Activated CD8-positive, alpha-beta T cell treated with anti-CD3 and anti-CD28 coated beads for 36 hours (primary cell): ENCODE measurements around the gene MPHOSPH9. TPM values are rescaled to one million over a fixed set of nuclear protein-coding genes. Genes with fewer than 3 reads are reported as not detected.
A peak's percentile ranks its signal among the peaks of the same experiment; 100 is the strongest.

ENCODE experiments used
- ATAC-seq: fragments of 200-7000 bp; cut with Tn5 transposase; one replicate; pipeline ENCODE4 v1.10.0; 2021; ENCODE audit warnings: mild to moderate bottlenecking, moderate library complexity
- CTCF ChIA-PET: fragments of 350-600 bp; sonication (Branson Sonifier 250); formaldehyde crosslinking; loops from one replicate; lab custom pipeline; 2021; ENCODE audit warnings: antibody characterized with exemption; lab: Charles Lee
- POLR2A ChIA-PET: fragments of 350-600 bp; sonication (Branson Sonifier 250); formaldehyde crosslinking; loops from one replicate; lab custom pipeline; 2021; ENCODE audit warnings: antibody characterized with exemption; lab: Charles Lee
- DNase-seq: peaks from one replicate; pipeline ENCODE4 v3.0.0-alpha.2; 2020
- H3K27ac Mint-ChIP-seq: one replicate; pipeline ENCODE4 v1.8.0; 2021; ENCODE audit warnings: mild to moderate bottlenecking, mixed read lengths
- H3K27me3 Mint-ChIP-seq: one replicate; pipeline ENCODE4 v1.8.0; 2021; ENCODE audit warnings: mixed read lengths
- H3K36me3 Mint-ChIP-seq: one replicate; pipeline ENCODE4 v1.8.0; 2021; ENCODE audit warnings: low read depth, mixed read lengths
- H3K4me1 Mint-ChIP-seq: one replicate; pipeline ENCODE4 v1.8.0; 2021; ENCODE audit warnings: low read depth, mixed read lengths
- H3K4me3 Mint-ChIP-seq: one replicate; pipeline ENCODE4 v1.8.0; 2021; ENCODE audit warnings: mild to moderate bottlenecking, moderate library complexity, mixed read lengths
- H3K9me3 Mint-ChIP-seq: one replicate; pipeline ENCODE4 v1.8.0; 2021; ENCODE audit warnings: mixed read lengths
- CTCF ChIP-seq: fragments of 200-600 bp; IDR thresholded peaks from one replicate; pipeline ENCODE4 v1.8.0; 2022; ENCODE audit warnings: antibody characterized with exemption, mild to moderate bottlenecking
- intact Hi-C: fragments of 100-400 bp; cut with micrococcal nuclease; formaldehyde crosslinking; loops from one replicate; pipeline ENCODE4 v1.10.0; 2022
- total RNA-seq, 2 experiments: library from RNA; stranded (reverse); gene quantifications; one replicate each; pipeline ENCODE4 v1.2.3, GENCODE V29; 2021

MPHOSPH9 gene
- total RNA-seq, 2 experiments from 2014 or later: 96.9 to 101 TPM

DNA sequence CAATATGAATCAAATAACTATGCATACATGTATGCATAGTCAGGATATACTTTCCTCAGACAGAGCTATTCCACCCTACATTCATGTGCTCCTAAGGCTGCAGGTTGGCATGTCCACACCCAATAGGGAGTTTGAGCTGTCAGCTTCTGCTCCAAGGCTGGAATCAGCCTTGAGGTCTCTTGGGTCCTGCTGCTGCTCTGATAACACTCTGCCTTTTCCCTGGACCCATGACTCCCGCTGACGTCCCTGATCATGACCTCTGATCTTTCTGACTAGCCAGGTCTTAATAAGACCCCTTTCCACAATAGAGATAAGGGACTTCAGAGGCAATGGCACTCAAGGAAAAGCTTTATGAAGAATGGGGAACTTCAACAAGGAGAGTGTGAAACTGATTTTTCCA, 87.7 kb downstream of the MPHOSPH9 start:
- no peaks in the 10 kb centered on the region for H3K36me3 Mint-ChIP-seq
- CTCF ChIA-PET: interaction anchor here (1.3 to 1.4 kb wide), 2 partner anchors 10 to 93 kb away, joined by 4 read pairs; no protein-coding TSS in a partner anchor
- no peak overlapping the region for H3K4me3 Mint-ChIP-seq
- peaks cover 44% of the 10 kb centered on the region for H3K4me1 Mint-ChIP-seq
- ATAC-seq: no peak
- POLR2A ChIA-PET: no interaction called here
- H3K27ac Mint-ChIP-seq: no peak overlapping the region
- no peak for DNase-seq
- no peaks in the 10 kb centered on the region for H3K27me3 Mint-ChIP-seq
- intact Hi-C loops: no loop called here
- no peak for TF ChIP-seq CTCF
- H3K9me3 Mint-ChIP-seq: no peaks in the 10 kb centered on the region

GRCh38 chr12:123143736-123144461, 89.0 kb downstream of the MPHOSPH9 start:
- ATAC-seq (no peak), DNase-seq (no peak)
- Mint-ChIP-seq H3K27ac (no peak overlapping the region), H3K27me3 (no peaks in the 10 kb centered on the region), H3K4me1 (peaks cover 42% of the 10 kb centered on the region), H3K4me3 (no peak overlapping the region), H3K9me3 (no peaks in the 10 kb centered on the region), H3K36me3 (no peaks in the 10 kb centered on the region)
- ChIA-PET CTCF (interaction anchor here (0.8 to 1.3 kb wide), 2 partner anchors 69 to 350 kb away, joined by 3 to 4 read pairs; no protein-coding TSS in a partner anchor), POLR2A (interaction anchor here (1.6 kb wide), 1 partner anchor 11 kb away, joined by 7 read pairs; no protein-coding TSS in a partner anchor)
- no peak for TF ChIP-seq CTCF
- intact Hi-C loops: no loop called here

- ChIA-PET POLR2A (interaction anchor here (1.6 kb wide), 1 partner anchor 11 kb away, joined by 7 read pairs; no protein-coding TSS in a partner anchor), CTCF (interaction anchor here (0.8 to 1.3 kb wide), 2 partner anchors 68 to 349 kb away, joined by 3 to 4 read pairs; no protein-coding TSS in a partner anchor)
- Mint-ChIP-seq H3K36me3 (no peaks in the 10 kb centered on the region), H3K4me3 (no peak overlapping the region), H3K27ac (no peak overlapping the region), H3K9me3 (no peaks in the 10 kb centered on the region), H3K27me3 (no peaks in the 10 kb centered on the region), H3K4me1 (peaks cover 35% of the 10 kb centered on the region)
- no peak for TF ChIP-seq CTCF
- intact Hi-C loops: no loop called here
- ATAC-seq: peak; percentile 17
- no peak for DNase-seq
Observed at GRCh38 chr12:123142921-123143735, 89.8 kb downstream of the MPHOSPH9 start.

DNA sequence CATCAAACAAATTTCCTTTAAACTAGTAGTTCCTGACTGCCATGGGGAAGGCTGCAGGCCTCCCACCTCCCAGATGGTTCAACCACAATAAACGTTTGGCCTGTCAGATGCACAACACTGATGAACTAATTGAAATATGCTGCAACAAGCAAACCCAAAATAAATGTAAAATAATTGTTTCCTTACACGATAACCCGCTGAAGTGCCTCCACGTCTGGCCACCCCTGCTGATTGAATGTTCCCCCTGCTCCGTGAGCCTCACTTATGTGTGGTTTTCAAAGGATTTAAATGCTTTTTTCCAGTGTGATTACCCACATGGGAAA, 90.5 kb downstream of the MPHOSPH9 start:
- Mint-ChIP-seq H3K4me1 (peaks cover 35% of the 10 kb centered on the region), H3K4me3 (no peak overlapping the region), H3K27me3 (no peaks in the 10 kb centered on the region), H3K36me3 (peaks cover 3% of the 10 kb centered on the region), H3K27ac (no peak overlapping the region), H3K9me3 (no peaks in the 10 kb centered on the region)
- DNase-seq (no peak), ATAC-seq (no peak)
- ChIA-PET CTCF (no interaction called here), POLR2A (interaction anchor here (1.6 to 1.8 kb wide), 2 partner anchors 10 to 11 kb away, joined by 6 to 7 read pairs; no protein-coding TSS in a partner anchor)
- intact Hi-C loops: no loop called here
- TF ChIP-seq CTCF: no peak
